K562 (cell line): ENCODE results near the gene PHLDA3. TPM values are rescaled to one million over a fixed set of nuclear protein-coding genes. Genes with fewer than 3 reads are reported as not detected.
A peak's percentile ranks its signal among the peaks of the same experiment; 100 is the strongest.

ENCODE experiments used
- ATAC-seq: fragments of 200-7000 bp; cut with Tn5 transposase; 3 replicates; pipeline ENCODE4 v1.9.1; 2020; ENCODE audit warnings: moderate library complexity
- BruUV-seq: library from RNA; stranded (reverse); fragments of 400-500 nt; replicated peaks from 2 replicates; lab custom pipeline; 2021; lab: Mats Ljungman, UMichigan
- CTCF ChIA-PET: fragments of 300-600 bp; formaldehyde crosslinking; extraction: SDS; loops from one replicate; lab custom pipeline; 2021; ENCODE audit warnings: low intra/inter-chr PET ratio; lab: Yijun Ruan, JAX
- POLR2A ChIA-PET: fragments of 300-600, 350-650 bp; sonication (Branson Sonifier 250); formaldehyde crosslinking; extraction: SDS; loops from one replicate; lab custom pipeline; 2021; ENCODE audit warnings: antibody characterized with exemption, inconsistent platforms; lab: Yijun Ruan, JAX
- DNase-seq, 4 experiments: peaks; one replicate each; pipeline versions ENCODE4 v3.0.0 to v3.0.0-alpha.2; 2011 to 2018; ENCODE audit warnings: low spot score in 3 of 4, mixed read lengths in 3 of 4; ENCODE audit errors: extremely low read depth in 1 of 4
- FAIRE-seq: peaks from 2 replicates; lab custom pipeline; 2011; peaks lifted over from hg19 to GRCh38; lab: Jason Lieb, UNC
- H2AFZ ChIP-seq: 2 replicates; pipeline ENCODE4 v1.6.0; 2011; ENCODE audit warnings: low read depth, low read length, control low read depth, inconsistent platforms
- H3K27ac ChIP-seq: fragments of 200-600 bp; 3 replicates; pipeline ENCODE4 v1.8.0; 2011; ENCODE audit warnings: low read depth, mild to moderate bottlenecking, control low read depth, inconsistent platforms, low read length, moderate library complexity, mixed read lengths; ENCODE audit errors: extremely low read depth
- H3K27me3 ChIP-seq, 2 experiments: fragments of 300-600 bp in 1 of 2; 2 replicates in 1 of 2; 3 replicates in 1 of 2; pipeline versions ENCODE4 v1.6.0 to v1.8.0; 2011; ENCODE audit warnings: inconsistent platforms in 2 of 2, low read length in 2 of 2, mild to moderate bottlenecking in 1 of 2, mixed read lengths in 1 of 2, moderate library complexity in 1 of 2; ENCODE audit not compliant: control insufficient read depth in 2 of 2, insufficient read depth in 2 of 2
- H3K36me3 ChIP-seq: fragments of 300-600 bp; 3 replicates; pipeline ENCODE4 v1.8.0; 2011; ENCODE audit warnings: mild to moderate bottlenecking, low read length, inconsistent platforms; ENCODE audit not compliant: control insufficient read depth, insufficient read depth
- H3K4me1 ChIP-seq, 2 experiments: fragments of 200-600 bp in 1 of 2; replicated peaks in 1 of 2; 2 replicates in 1 of 2; 3 replicates in 1 of 2; pipeline versions ENCODE4 v1.5.1 to v1.8.0; 2011; ENCODE audit warnings: inconsistent platforms in 2 of 2, low read length in 2 of 2, mild to moderate bottlenecking in 1 of 2, mixed read lengths in 1 of 2, moderate library complexity in 1 of 2; ENCODE audit not compliant: control insufficient read depth in 2 of 2, insufficient read depth in 2 of 2
- H3K4me2 ChIP-seq: 2 replicates; pipeline ENCODE4 v1.6.1; 2011; ENCODE audit warnings: low read length, control low read depth, inconsistent platforms, mixed read lengths; ENCODE audit not compliant: insufficient read depth
- H3K4me3 ChIP-seq: fragments of 200-600 bp; sonication (generic), shearing (Covaris generic); 2 replicates; pipeline ENCODE4 v1.5.1; 2016; ENCODE audit warnings: control low read depth, inconsistent platforms
- H3K79me2 ChIP-seq: fragments of 200-600 bp; 3 replicates; pipeline ENCODE4 v1.8.0; 2011; ENCODE audit warnings: low read length, inconsistent platforms; ENCODE audit not compliant: control insufficient read depth, insufficient read depth
- H3K9ac ChIP-seq, 2 experiments: 2 replicates each; pipeline versions ENCODE4 v1.6.0 to v1.6.1; 2011; ENCODE audit warnings: low read depth in 2 of 2, low read length in 2 of 2, control low read depth in 1 of 2, inconsistent platforms in 1 of 2, mild to moderate bottlenecking in 1 of 2, mixed read lengths in 1 of 2; ENCODE audit not compliant: insufficient read depth in 1 of 2
- H3K9me1 ChIP-seq: one replicate; pipeline ENCODE4 v1.6.0; 2011; ENCODE audit warnings: inconsistent platforms, mild to moderate bottlenecking, low read length, moderate library complexity; ENCODE audit not compliant: control insufficient read depth, insufficient read depth
- H3K9me3 ChIP-seq: replicated peaks from 2 replicates; pipeline ENCODE4 v1.5.1; 2011; ENCODE audit warnings: low read depth, low read length, inconsistent platforms; ENCODE audit not compliant: control insufficient read depth, insufficient read depth
- H4K20me1 ChIP-seq: replicated peaks from 2 replicates; pipeline ENCODE4 v1.6.1; 2011; ENCODE audit warnings: low read length, inconsistent platforms, mixed read lengths; ENCODE audit not compliant: control insufficient read depth, insufficient read depth
- BRCA1 ChIP-seq, 2 experiments: fragments of 450-650 bp in 1 of 2; sonication (generic) in 1 of 2; formaldehyde crosslinking in 1 of 2; IDR thresholded peaks; 2 replicates each; pipeline versions ENCODE4 v1.5.0 to v1.6.1; 2017 to 2020; ENCODE audit warnings: mild to moderate bottlenecking in 1 of 2, missing genetic modification reagents in 1 of 2
- BRD9 ChIP-seq: fragments of 450-650 bp; IDR thresholded peaks from 2 replicates; pipeline ENCODE4 v1.6.1; 2018; ENCODE audit warnings: low read depth; ENCODE audit not compliant: partially characterized antibody
- CBFA2T3 ChIP-seq: fragments of 450-650 bp; IDR thresholded peaks from 2 replicates; pipeline ENCODE4 v1.6.1; 2017
- CEBPB ChIP-seq: fragments of 450-650 bp; IDR thresholded peaks from 2 replicates; pipeline ENCODE4 v1.6.1; 2016; ENCODE audit warnings: missing genetic modification characterization, missing compliant biosample characterization
- DNMT1 ChIP-seq: fragments of 450-650 bp; IDR thresholded peaks from 2 replicates; pipeline ENCODE4 v1.6.1; 2016; ENCODE audit warnings: antibody characterized with exemption, mild to moderate bottlenecking
- ELF4 ChIP-seq: fragments of 450-650 bp; formaldehyde crosslinking; IDR thresholded peaks from 2 replicates; pipeline ENCODE4 v1.4.0; 2022; ENCODE audit warnings: missing genetic modification characterization
- ETV1 ChIP-seq: fragments of 450-650 bp; conservative IDR thresholded peaks from 2 replicates; pipeline ENCODE4 v1.6.1; 2016; ENCODE audit warnings: missing genetic modification characterization, control low read depth, low read depth, missing compliant biosample characterization
- GTF2E2 ChIP-seq: fragments of 200-800 bp; sonication (Bioruptor generic); IDR thresholded peaks from 2 replicates; pipeline ENCODE4 v1.6.1; 2016; ENCODE audit warnings: missing genetic modification characterization, missing compliant biosample characterization
- HES1 ChIP-seq: fragments of 450-650 bp; IDR thresholded peaks from 2 replicates; pipeline ENCODE4 v1.6.1; 2016; ENCODE audit warnings: low read depth, mild to moderate bottlenecking, moderate library complexity
- HSF4 ChIP-seq: fragments of 250-450 bp; sonication (Bioruptor Pico); IDR thresholded peaks from 2 replicates; pipeline ENCODE4 v2.1.2; 2022; ENCODE audit warnings: mild to moderate bottlenecking, moderate library complexity, borderline replicate concordance
- JUND ChIP-seq, 2 experiments: IDR thresholded peaks; 2 replicates in 1 of 2; 3 replicates in 1 of 2; pipeline ENCODE4 v1.6.1; 2011; ENCODE audit warnings: borderline replicate concordance in 2 of 2, low read depth in 2 of 2, low read length in 2 of 2, improper control_type of control experiment in 1 of 2, missing biosample characterization in 1 of 2, missing genetic modification characterization in 1 of 2, missing genetic modification reagents in 1 of 2
- MCM2 ChIP-seq: fragments of 450-650 bp; IDR thresholded peaks from 2 replicates; pipeline ENCODE4 v1.6.1; 2017; ENCODE audit warnings: low read depth, mild to moderate bottlenecking
- PBX2 ChIP-seq, 2 experiments: IDR thresholded peaks in 1 of 2; conservative IDR thresholded peaks in 1 of 2; 2 replicates each; pipeline ENCODE4 v1.6.1; 2016; ENCODE audit warnings: low read depth in 2 of 2, mild to moderate bottlenecking in 1 of 2, missing compliant biosample characterization in 1 of 2, missing genetic modification characterization in 1 of 2, moderate library complexity in 1 of 2
- TEAD1 ChIP-seq, 2 experiments: fragments of 450-650 bp in 1 of 2; sonication (generic) in 1 of 2; formaldehyde crosslinking; IDR thresholded peaks; 2 replicates each; pipeline versions ENCODE4 v1.4.0 to v1.8.0; 2020 to 2022; ENCODE audit warnings: mild to moderate bottlenecking in 2 of 2, missing genetic modification reagents in 1 of 2
- YY1 ChIP-seq, 3 experiments: IDR thresholded peaks; 2 replicates each; pipeline ENCODE4 v1.6.1; 2011; ENCODE audit warnings: low read length in 2 of 3, mild to moderate bottlenecking in 2 of 3, moderate library complexity in 2 of 3, borderline replicate concordance in 1 of 3, control low read depth in 1 of 3, low read depth in 1 of 3; ENCODE audit not compliant: insufficient read depth in 3 of 3, insufficient replicate concordance in 2 of 3, control insufficient read depth in 1 of 3, insufficient read length in 1 of 3; ENCODE audit errors: extremely low read depth in 1 of 3
- ZBTB8A ChIP-seq: fragments of 450-650 bp; IDR thresholded peaks from 2 replicates; pipeline ENCODE4 v1.6.1; 2018; ENCODE audit warnings: mild to moderate bottlenecking, moderate library complexity; ENCODE audit not compliant: partially characterized antibody
- ZFP30 ChIP-seq: fragments of 250-450 bp; sonication (Bioruptor Pico); IDR thresholded peaks from 2 replicates; pipeline ENCODE4 v1.8.0; 2022; ENCODE audit warnings: moderate library complexity, mild to moderate bottlenecking, inconsistent platforms, borderline replicate concordance
- ZNF224 ChIP-seq: sonication (generic); formaldehyde crosslinking; IDR thresholded peaks from 2 replicates; pipeline ENCODE4 v1.8.0; 2022; ENCODE audit warnings: mild to moderate bottlenecking, missing genetic modification reagents
- WGBS: fragments of 100-300 bp; shearing (Covaris generic); methylation state at CpG from one replicate; pipeline ENCODE4 v1.1.6; 2016; ENCODE audit warnings: low coverage, mixed read lengths; ENCODE audit not compliant: insufficient coverage; ENCODE audit errors: missing lambda C conversion rate; 5-methylcytosine and 5-hydroxymethylcytosine counted together
- in situ Hi-C: fragments of 300-500 bp; cut with MboI; formaldehyde crosslinking; loops from 4 replicates; pipeline ENCODE4 v1.15.0; 2018; ENCODE audit warnings: inconsistent platforms, mixed read lengths
- intact Hi-C: fragments of 100-400 bp; cut with micrococcal nuclease; formaldehyde crosslinking; loops from 2 replicates; pipeline ENCODE4 v1.14.2; 2022
- polyA plus RNA-seq, 8 experiments: library from polyadenylated mRNA; depleted of rRNA in 4 of 8; stranded (reverse) in 5 of 8; unstranded in 3 of 8; fragments of >200 nt; fragmentation: Nextera tagmentation in 2 of 8; fragmentation: Illumina TruSeq in 1 of 8; extraction: Ambion mirVana in 2 of 8; extraction: Trizol in 1 of 8; gene quantifications; 2 replicates each; pipeline versions ENCODE4 v1.2.1 to v1.2.3, GENCODE V29; 2011 to 2014; ENCODE audit warnings: inconsistent platforms in 1 of 8, missing spikeins in 1 of 8
- total RNA-seq, 7 experiments: library from RNA; depleted of rRNA in 6 of 7; stranded (reverse); fragments of >200 nt in 6 of 7; fragmentation: Illumina TruSeq in 2 of 7; extraction: Trizol in 2 of 7; gene quantifications; 2 replicates each; pipeline versions ENCODE4 v1.2.1 to v1.2.3, GENCODE V29; 2011 to 2021; ENCODE audit warnings: low replicate concordance in 1 of 7

PHLDA3 gene
- total and polyA plus RNA-seq, 9 of the 15 experiments (the other 6 are each of a cell fraction or from before 2014, with no cell fraction given) = 0.11 to 0.27 TPM; not detected in 7

GRCh38 chr1:201504179-201504631 lies 35.2 kb upstream of the PHLDA3 start:
- no peaks in the 10 kb centered on the region for H4K20me1 ChIP-seq
- WGBS = 14% methylated on average over 3 of the region's 3 CpGs
- ChIA-PET CTCF (no interaction called here), POLR2A (interaction anchor here (0.6 to 1.6 kb wide), 6 partner anchors 9 to 40 kb away, joined by 3 to 6 read pairs (median 4); no protein-coding TSS in a partner anchor)
- H3K27ac ChIP-seq = no peak overlapping the region
- no peak overlapping the region for H3K4me2 ChIP-seq
- no peaks in the 10 kb centered on the region for H3K9me3 ChIP-seq
- peaks cover 11 to 13% of the 10 kb centered on the region in 2 experiments for H3K4me1 ChIP-seq
- peaks cover 0 to 8% of the 10 kb centered on the region in 2 experiments; a peak in 1 of 5 replicates for H3K27me3 ChIP-seq
- no peaks in the 10 kb centered on the region for H3K79me2 ChIP-seq
- BruUV-seq = no TSS peak
- FAIRE-seq (no peak), DNase-seq (no peak), ATAC-seq (no peak)
- no peaks in the 10 kb centered on the region for H3K36me3 ChIP-seq
- no peak overlapping the region for H3K9ac ChIP-seq
- no peak overlapping the region for H2AFZ ChIP-seq
- H3K4me3 ChIP-seq = no peak overlapping the region
- in situ Hi-C loops = no loop called here
- no peaks in the 10 kb centered on the region for H3K9me1 ChIP-seq
- intact Hi-C loops = no loop called here
- TF ChIP-seq YY1 (IDR thresholded peaks at IDR 0.05; ENCODE audit: borderline replicate concordance in 1 of 3, control insufficient read depth in 1 of 3, extremely low read depth in 1 of 3, insufficient read depth in 3 of 3, insufficient read length in 1 of 3, insufficient replicate concordance in 2 of 3, low read depth in 1 of 3, low read length in 2 of 3) (no peak), HES1 (peak; percentile 69; the same call in 1 of the 2 replicates), TEAD1 (CRISPR knock-in tag; IDR thresholded peaks at IDR 0.05) (peak in 1 of 2 experiments; percentile 86; a peak in 2 of 4 replicates), BRCA1 (IDR thresholded peaks at IDR 0.05) (no peak), BRCA1 (CRISPR knock-in tag; IDR thresholded peaks at IDR 0.05) (no peak), DNMT1 (no peak), PBX2 (CRISPR knock-in tag; IDR thresholded peaks at IDR 0.05; ENCODE audit: low read depth) (no peak), PBX2 (tag; conservative IDR thresholded peaks at IDR 0.05; ENCODE audit: low read depth) (peak; percentile 51), CEBPB (0 out of 2 replicates have a peak, but pooled peaks have one; percentile 6), ZFP30 (CRISPR knock-in tag) (no peak), MCM2 (no peak), BRD9 (no peak), ELF4 (CRISPR knock-in tag) (no peak), ETV1 (tag) (no peak), ZBTB8A (no peak), CBFA2T3 (0 out of 2 replicates have a peak, but pooled peaks have one; percentile 15), ZNF224 (CRISPR knock-in tag) (no peak), HSF4 (CRISPR knock-in tag) (no peak), JUND (IDR thresholded peaks at IDR 0.05; ENCODE audit: borderline replicate concordance, low read depth, low read length) (no peak), JUND (tag; IDR thresholded peaks at IDR 0.05; ENCODE audit: borderline replicate concordance, low read depth, low read length) (no peak), GTF2E2 (no peak)
